ENCODE data around the gene TMEM8B. TPM values are rescaled to one million over a fixed set of nuclear protein-coding genes. Genes with fewer than 3 reads are reported as not detected.

The TMEM8B gene
- polyA plus RNA-seq, 1 of the 3 experiments (the other 2 are of a cell fraction) = 5.8 TPM

DNA sequence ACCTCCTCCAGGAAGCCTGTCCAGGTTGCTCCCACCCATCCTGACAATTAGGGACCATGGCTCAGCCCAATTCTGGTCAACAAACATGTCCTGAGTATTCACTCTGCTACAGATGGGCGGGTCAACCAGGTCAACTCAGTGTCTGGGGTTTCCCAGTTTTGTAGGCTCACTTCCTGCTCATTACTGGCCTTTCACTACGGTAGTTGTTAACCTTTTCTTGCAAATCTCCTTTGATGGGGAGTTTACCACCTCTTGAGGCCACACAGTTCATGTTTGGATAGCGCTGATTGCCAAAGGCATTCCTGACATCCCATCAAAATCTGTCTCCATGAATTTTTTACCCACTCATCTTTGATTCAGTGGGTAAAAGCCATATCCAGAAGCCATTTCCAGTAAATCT lies 13.8 kb downstream of the TMEM8B start:
- POLR2A ChIA-PET = no interaction called here
- no peak overlapping the region for H2AFZ ChIP-seq (ENCODE audit: low read depth)
- no peak for DNase-seq
- no peak overlapping the region for H3K27ac ChIP-seq (ENCODE audit: low read depth in 2 of 2, low read length in 1 of 2)
- H3K9me2 ChIP-seq = no peaks in the 10 kb centered on the region
- H3K9me3 ChIP-seq = no peaks in the 10 kb centered on the region
- 68% methylated on average over 3 of the region's 3 CpGs for WGBS (ENCODE audit: low lambda C conversion rate)
- H3K4me3 ChIP-seq (ENCODE audit: low read depth in 2 of 2, low read length in 1 of 2) = no peak overlapping the region
- H3K36me3 ChIP-seq (replicated peaks in 1 of 2; ENCODE audit: control insufficient read depth in 1 of 2, insufficient read depth in 2 of 2, low read length in 1 of 2) = peaks cover 0 to 6% of the 10 kb centered on the region in 2 experiments
- TF ChIP-seq TCF12 (IDR thresholded peaks at IDR 0.05) (no peak), SIN3A (IDR thresholded peaks at IDR 0.05; ENCODE audit: borderline replicate concordance, low read depth, low read length) (no peak), FOSL2 (IDR thresholded peaks at IDR 0.05; ENCODE audit: borderline replicate concordance, low read depth) (no peak), GABPA (IDR thresholded peaks at IDR 0.05; ENCODE audit: low read depth) (no peak), RCOR1 (IDR thresholded peaks at IDR 0.05; ENCODE audit: low read length) (no peak), GATA2 (CRISPR knock-in tag; IDR thresholded peaks at IDR 0.05) (no peak)
- TF ChIP-seq, protein P1, sequence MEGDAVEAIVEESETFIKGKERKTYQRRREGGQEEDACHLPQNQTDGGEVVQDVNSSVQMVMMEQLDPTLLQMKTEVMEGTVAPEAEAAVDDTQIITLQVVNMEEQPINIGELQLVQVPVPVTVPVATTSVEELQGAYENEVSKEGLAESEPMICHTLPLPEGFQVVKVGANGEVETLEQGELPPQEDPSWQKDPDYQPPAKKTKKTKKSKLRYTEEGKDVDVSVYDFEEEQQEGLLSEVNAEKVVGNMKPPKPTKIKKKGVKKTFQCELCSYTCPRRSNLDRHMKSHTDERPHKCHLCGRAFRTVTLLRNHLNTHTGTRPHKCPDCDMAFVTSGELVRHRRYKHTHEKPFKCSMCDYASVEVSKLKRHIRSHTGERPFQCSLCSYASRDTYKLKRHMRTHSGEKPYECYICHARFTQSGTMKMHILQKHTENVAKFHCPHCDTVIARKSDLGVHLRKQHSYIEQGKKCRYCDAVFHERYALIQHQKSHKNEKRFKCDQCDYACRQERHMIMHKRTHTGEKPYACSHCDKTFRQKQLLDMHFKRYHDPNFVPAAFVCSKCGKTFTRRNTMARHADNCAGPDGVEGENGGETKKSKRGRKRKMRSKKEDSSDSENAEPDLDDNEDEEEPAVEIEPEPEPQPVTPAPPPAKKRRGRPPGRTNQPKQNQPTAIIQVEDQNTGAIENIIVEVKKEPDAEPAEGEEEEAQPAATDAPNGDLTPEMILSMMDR (IDR thresholded peaks at IDR 0.05) = no peak
- TF ChIP-seq, protein P2, sequence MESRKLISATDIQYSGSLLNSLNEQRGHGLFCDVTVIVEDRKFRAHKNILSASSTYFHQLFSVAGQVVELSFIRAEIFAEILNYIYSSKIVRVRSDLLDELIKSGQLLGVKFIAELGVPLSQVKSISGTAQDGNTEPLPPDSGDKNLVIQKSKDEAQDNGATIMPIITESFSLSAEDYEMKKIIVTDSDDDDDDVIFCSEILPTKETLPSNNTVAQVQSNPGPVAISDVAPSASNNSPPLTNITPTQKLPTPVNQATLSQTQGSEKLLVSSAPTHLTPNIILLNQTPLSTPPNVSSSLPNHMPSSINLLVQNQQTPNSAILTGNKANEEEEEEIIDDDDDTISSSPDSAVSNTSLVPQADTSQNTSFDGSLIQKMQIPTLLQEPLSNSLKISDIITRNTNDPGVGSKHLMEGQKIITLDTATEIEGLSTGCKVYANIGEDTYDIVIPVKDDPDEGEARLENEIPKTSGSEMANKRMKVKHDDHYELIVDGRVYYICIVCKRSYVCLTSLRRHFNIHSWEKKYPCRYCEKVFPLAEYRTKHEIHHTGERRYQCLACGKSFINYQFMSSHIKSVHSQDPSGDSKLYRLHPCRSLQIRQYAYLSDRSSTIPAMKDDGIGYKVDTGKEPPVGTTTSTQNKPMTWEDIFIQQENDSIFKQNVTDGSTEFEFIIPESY (IDR thresholded peaks at IDR 0.05; ENCODE audit: borderline replicate concordance, low read depth) = no peak
- H3K79me2 ChIP-seq (ENCODE audit: insufficient read depth) = no peaks in the 10 kb centered on the region
- no peak overlapping the region for H3K9ac ChIP-seq
- H3F3A ChIP-seq (replicated peaks; ENCODE audit: insufficient read depth) = peaks cover 1% of the 10 kb centered on the region
- no peaks in the 10 kb centered on the region for H3K27me3 ChIP-seq (ENCODE audit: insufficient read depth)
- H3K4me1 ChIP-seq (ENCODE audit: control insufficient read depth in 1 of 2, insufficient read depth in 2 of 2, low read depth in 1 of 2, low read length in 1 of 2) = peaks cover 0 to 11% of the 10 kb centered on the region in 2 experiments
- H3K4me2 ChIP-seq = no peak overlapping the region
- CTCF ChIA-PET = interaction anchor here (1.4 to 1.8 kb wide), 2 partner anchors 39 to 53 kb away, joined by 6 to 8 read pairs; no protein-coding TSS in a partner anchor
- no peaks in the 10 kb centered on the region for H4K20me1 ChIP-seq (ENCODE audit: insufficient read depth)

DNA sequence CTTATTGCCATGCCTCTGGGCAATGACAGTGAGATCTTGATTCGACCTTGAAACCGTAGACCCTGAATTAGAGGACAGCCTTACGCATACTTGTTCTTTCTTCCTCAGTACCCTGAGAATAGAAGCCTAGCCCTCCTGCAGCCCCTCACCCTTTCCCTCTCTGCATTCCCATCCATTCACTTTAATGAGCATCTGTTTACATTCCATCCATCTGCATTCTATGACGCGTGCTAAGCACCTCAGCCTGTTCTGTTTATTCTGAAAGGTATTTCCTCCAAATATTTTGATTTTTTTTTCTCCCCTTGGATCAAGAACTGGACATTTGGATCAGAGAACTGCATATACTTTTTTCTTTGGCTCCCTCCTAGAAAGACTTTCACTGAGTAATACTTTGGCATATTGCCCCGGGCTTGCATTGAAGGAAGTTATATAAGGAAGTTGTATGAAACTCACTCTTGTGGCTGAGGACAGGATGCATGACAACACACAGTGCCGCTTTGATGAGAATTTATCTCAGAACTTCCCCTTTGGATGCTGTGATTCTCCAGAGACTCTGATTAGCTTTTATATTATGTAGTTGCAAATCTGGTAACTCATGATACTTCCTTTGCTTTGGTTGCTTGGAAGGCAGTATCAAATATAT lies 15.7 kb downstream of the TMEM8B start:
- Histone ChIP-seq H3K4me2 (peak overlapping the region; percentile 6; the same call in 1 of the 2 replicates), H3K9me3 (no peaks in the 10 kb centered on the region), H4K20me1 (ENCODE audit: insufficient read depth) (no peaks in the 10 kb centered on the region), H3K4me1 (ENCODE audit: control insufficient read depth in 1 of 2, insufficient read depth in 2 of 2, low read depth in 1 of 2, low read length in 1 of 2) (peaks cover 4 to 14% of the 10 kb centered on the region in 2 experiments), H3K27me3 (ENCODE audit: insufficient read depth) (no peaks in the 10 kb centered on the region), H3K9ac (no peak overlapping the region), H3F3A (replicated peaks; ENCODE audit: insufficient read depth) (peaks cover 12% of the 10 kb centered on the region), H3K4me3 (ENCODE audit: low read depth in 2 of 2, low read length in 1 of 2) (no peak overlapping the region), H2AFZ (ENCODE audit: low read depth) (no peak overlapping the region), H3K9me2 (no peaks in the 10 kb centered on the region), H3K79me2 (ENCODE audit: insufficient read depth) (no peaks in the 10 kb centered on the region), H3K27ac (ENCODE audit: low read depth in 2 of 2, low read length in 1 of 2) (peak overlapping the region in 1 of 2 experiments; percentile 68; a peak in 2 of 4 replicates), H3K36me3 (replicated peaks in 1 of 2; ENCODE audit: control insufficient read depth in 1 of 2, insufficient read depth in 2 of 2, low read length in 1 of 2) (peaks cover 0 to 6% of the 10 kb centered on the region in 2 experiments)
- ChIA-PET CTCF (interaction anchor here (0.8 to 1.9 kb wide), 3 partner anchors 15 to 58 kb away, joined by 3 to 7 read pairs (median 3); no protein-coding TSS in a partner anchor), POLR2A (no interaction called here)
- DNase-seq = no peak
- TF ChIP-seq, protein P3, sequence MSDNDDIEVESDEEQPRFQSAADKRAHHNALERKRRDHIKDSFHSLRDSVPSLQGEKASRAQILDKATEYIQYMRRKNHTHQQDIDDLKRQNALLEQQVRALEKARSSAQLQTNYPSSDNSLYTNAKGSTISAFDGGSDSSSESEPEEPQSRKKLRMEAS (IDR thresholded peaks at IDR 0.05; ENCODE audit: low read depth) = peak; percentile 41; the same call in 1 of the 2 replicates
- TF ChIP-seq GATA2 (CRISPR knock-in tag; IDR thresholded peaks at IDR 0.05) (no peak), FOSL2 (IDR thresholded peaks at IDR 0.05; ENCODE audit: borderline replicate concordance, low read depth) (peak; percentile 42; the same call in 1 of the 2 replicates), NFIC (IDR thresholded peaks at IDR 0.05; ENCODE audit: borderline replicate concordance) (peak; percentile 84), MEF2A (IDR thresholded peaks at IDR 0.05; ENCODE audit: borderline replicate concordance, low read depth) (no peak), ELF1 (IDR thresholded peaks at IDR 0.05) (peak; percentile 33; the same call in 1 of the 2 replicates), TAF1 (IDR thresholded peaks at IDR 0.05; ENCODE audit: borderline replicate concordance, low read depth, low read length) (no peak), GABPA (IDR thresholded peaks at IDR 0.05; ENCODE audit: low read depth) (peak; percentile 19; the same call in 1 of the 2 replicates), TEAD4 (IDR thresholded peaks at IDR 0.05; ENCODE audit: borderline replicate concordance, insufficient read depth) (no peak), TCF12 (IDR thresholded peaks at IDR 0.05) (peak; percentile 52)
- TF ChIP-seq, protein P4, sequence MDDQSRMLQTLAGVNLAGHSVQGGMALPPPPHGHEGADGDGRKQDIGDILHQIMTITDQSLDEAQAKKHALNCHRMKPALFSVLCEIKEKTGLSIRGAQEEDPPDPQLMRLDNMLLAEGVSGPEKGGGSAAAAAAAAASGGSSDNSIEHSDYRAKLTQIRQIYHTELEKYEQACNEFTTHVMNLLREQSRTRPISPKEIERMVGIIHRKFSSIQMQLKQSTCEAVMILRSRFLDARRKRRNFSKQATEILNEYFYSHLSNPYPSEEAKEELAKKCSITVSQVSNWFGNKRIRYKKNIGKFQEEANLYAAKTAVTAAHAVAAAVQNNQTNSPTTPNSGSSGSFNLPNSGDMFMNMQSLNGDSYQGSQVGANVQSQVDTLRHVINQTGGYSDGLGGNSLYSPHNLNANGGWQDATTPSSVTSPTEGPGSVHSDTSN (IDR thresholded peaks at IDR 0.05) = 0 out of 2 replicates have a peak, but pooled peaks have one; percentile 11
- WGBS (ENCODE audit: low lambda C conversion rate) = 65% methylated on average over 7 of the region's 7 CpGs

Measured in SK-N-SH (cell line).